ENCODE results near the gene ARHGEF7.

ARHGEF7 gene

DNA sequence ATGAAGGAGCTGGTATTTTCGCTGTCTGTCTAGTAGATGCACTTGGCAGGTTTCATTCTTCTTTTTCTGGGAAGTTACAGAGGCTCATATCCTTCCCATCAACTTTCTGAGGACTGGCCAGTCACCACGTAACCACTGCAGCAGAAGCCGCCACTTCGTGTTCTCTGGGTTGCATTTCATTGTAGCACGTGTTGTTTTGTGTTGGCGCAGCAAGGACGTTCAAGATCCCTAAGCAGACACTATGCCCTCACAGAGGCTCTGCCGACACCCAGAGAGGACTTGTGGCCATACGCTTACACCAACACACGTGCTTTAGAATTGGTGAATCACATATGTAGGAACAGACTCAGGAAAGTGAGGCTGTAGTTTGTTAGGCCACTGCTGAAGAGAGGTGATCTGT is 163.1 kb downstream of the ARHGEF7 start:
- no peak for TF ChIP-seq CTCF (IDR thresholded peaks at IDR 0.05; ENCODE audit: control insufficient read depth, insufficient read depth, low read depth, low read length, missing control alignments)

DNA sequence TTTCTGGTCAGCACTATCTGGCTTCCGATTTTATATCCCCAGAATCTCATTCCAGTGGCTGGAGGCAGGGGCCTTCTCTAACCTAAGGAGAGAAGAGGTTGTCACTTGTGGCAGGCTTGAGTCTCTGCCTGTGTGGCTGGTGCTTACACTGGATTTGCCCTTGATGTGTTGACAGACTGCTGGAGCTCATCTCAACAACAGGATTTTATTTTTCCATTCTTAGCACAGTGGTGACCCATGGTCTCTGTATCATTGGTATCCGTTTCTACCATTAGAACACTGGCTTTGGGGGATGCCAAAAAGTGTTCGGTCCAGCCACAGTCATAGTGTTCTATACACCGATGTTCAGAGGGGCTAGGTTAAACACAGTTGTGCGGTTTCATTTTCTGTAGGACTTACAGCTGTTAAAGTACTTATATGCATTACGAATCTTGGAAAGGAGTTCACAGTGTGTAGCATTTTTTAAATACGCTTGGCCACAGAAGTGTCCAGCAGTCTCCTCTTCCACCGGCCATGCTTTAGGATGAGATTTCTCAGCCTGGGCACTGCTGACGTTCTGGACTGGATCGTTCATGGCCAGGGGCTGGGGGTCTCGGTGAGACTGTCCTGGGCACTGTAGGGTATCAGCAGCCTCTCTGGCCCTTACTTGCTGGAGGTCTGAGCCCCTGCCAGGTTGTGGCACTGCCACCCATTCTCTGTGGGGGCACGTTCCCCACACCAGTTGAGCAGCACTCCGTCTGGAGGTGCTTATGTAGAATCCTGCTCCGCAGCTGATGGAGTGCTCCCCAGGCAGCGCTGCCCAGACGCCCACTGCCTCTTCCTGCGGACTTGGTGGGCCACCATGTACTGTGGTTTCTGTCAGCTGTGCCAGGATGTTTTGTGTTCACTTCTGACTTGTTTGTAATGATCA is 163.9 kb downstream of the ARHGEF7 start:
- no peak for TF ChIP-seq CTCF (IDR thresholded peaks at IDR 0.05; ENCODE audit: control insufficient read depth, insufficient read depth, low read depth, low read length, missing control alignments)
- H3K4me3 ChIP-seq (ENCODE audit: control insufficient read depth, low read depth, low read length) = no peak overlapping the region
- no peak for DNase-seq (ENCODE audit: low read depth)

More for the DNA sequence above, 163.1 kb downstream of the ARHGEF7 start:
- H3K4me3 ChIP-seq (ENCODE audit: control insufficient read depth, low read depth, low read length) = no peak overlapping the region
- no peak for DNase-seq (ENCODE audit: low read depth)

- no peak for DNase-seq (ENCODE audit: low read depth)
- TF ChIP-seq CTCF (IDR thresholded peaks at IDR 0.05; ENCODE audit: control insufficient read depth, insufficient read depth, low read depth, low read length, missing control alignments) = no peak
- no peak overlapping the region for H3K4me3 ChIP-seq (ENCODE audit: control insufficient read depth, low read depth, low read length)
Measured at GRCh38 chr13:111280226-111280625, 165.1 kb downstream of the ARHGEF7 start.

DNA sequence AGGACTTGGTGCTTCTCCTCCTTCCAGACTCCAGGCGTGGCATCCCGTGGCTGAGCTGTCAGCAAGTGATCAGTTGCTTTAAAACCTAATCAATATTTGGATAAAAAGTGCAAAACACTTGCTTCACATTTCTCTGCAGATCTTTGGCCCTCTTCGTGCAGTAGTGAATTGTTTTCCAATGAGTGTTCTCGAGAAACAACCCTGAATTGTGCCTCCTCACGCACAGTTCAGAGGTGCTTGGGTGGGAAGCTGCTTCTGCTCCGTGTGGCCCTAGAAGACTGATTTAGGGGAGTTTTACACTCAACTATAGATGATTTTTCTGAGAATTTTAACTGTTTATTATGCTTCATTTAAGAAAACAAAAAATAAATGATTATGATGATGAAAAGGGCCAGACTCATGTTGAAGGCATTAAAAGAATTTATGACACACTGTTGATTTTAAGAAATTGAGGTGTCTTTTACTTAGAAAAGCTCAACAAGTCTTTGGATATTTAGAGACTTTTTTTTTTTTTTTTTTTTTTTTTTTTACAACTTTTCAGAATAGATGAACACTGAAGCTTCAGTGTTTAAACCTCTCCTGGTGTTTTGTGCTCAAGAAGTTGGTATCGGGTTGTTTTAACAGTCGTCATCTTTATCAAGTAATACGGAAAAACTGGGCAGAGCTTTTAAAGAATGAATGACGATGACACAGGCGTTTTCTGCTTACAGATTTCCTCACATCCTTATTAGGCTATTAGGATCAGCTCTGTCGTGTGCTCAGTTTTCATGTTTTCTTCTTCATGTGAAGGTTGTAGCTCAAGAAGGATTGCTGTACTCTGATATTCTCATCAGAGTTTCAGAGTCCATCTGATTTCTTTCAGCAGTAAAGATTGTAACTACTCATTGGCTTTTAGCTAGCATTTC is 165.8 kb downstream of the ARHGEF7 start:
- peak; percentile 4 for DNase-seq (ENCODE audit: low read depth)
- H3K4me3 ChIP-seq (ENCODE audit: control insufficient read depth, low read depth, low read length) = no peak overlapping the region
- TF ChIP-seq CTCF (IDR thresholded peaks at IDR 0.05; ENCODE audit: control insufficient read depth, insufficient read depth, low read depth, low read length, missing control alignments) = no peak

- DNase-seq (ENCODE audit: low read depth) = peak; percentile 7
- TF ChIP-seq CTCF (IDR thresholded peaks at IDR 0.05; ENCODE audit: control insufficient read depth, insufficient read depth, low read depth, low read length, missing control alignments) = no peak
- H3K4me3 ChIP-seq (ENCODE audit: control insufficient read depth, low read depth, low read length) = no peak overlapping the region
Measured at GRCh38 chr13:111281751-111282311, 166.7 kb downstream of the ARHGEF7 start.

DNA sequence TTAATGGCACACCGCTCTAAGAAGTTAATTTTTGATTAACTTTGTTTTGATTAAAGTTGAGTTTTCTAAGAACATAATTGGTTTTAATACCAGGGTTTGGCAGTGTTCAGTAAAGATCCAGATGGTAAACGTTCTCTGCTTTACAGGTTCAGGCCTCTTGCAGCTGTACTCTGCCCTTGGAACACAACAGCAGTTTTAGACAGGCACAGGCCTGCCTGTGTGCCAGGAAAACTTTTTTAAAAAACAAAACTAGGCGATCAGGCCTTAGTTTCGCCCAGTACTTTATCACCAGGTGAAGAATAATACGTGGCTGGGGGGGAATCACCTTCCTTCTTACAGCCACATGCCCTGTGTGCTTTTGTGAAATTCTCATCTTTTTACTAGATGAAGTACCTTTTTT is 167.3 kb downstream of the ARHGEF7 start:
- TF ChIP-seq CTCF (IDR thresholded peaks at IDR 0.05; ENCODE audit: control insufficient read depth, insufficient read depth, low read depth, low read length, missing control alignments) = no peak
- no peak for DNase-seq (ENCODE audit: low read depth)
- H3K4me3 ChIP-seq (ENCODE audit: control insufficient read depth, low read depth, low read length) = no peak overlapping the region
